Activated CD8-positive, alpha-beta T cell treated with anti-CD3 and anti-CD28 coated beads for 36 hours (primary cell): Measurements from ENCODE around the gene EPDR1. TPM values are rescaled to one million over a fixed set of nuclear protein-coding genes. Genes with fewer than 3 reads are reported as not detected.

Experiments used
- ATAC-seq: fragments of 200-7000 bp; cut with Tn5 transposase; one replicate; pipeline ENCODE4 v1.10.0; 2021; ENCODE audit warnings: mild to moderate bottlenecking, moderate library complexity
- CTCF ChIA-PET: fragments of 350-600 bp; sonication (Branson Sonifier 250); formaldehyde crosslinking; loops from one replicate; lab custom pipeline; 2021; ENCODE audit warnings: antibody characterized with exemption; lab: Charles Lee
- POLR2A ChIA-PET: fragments of 350-600 bp; sonication (Branson Sonifier 250); formaldehyde crosslinking; loops from one replicate; lab custom pipeline; 2021; ENCODE audit warnings: antibody characterized with exemption; lab: Charles Lee
- DNase-seq: peaks from one replicate; pipeline ENCODE4 v3.0.0-alpha.2; 2020
- H3K27ac Mint-ChIP-seq: one replicate; pipeline ENCODE4 v1.8.0; 2021; ENCODE audit warnings: mild to moderate bottlenecking, mixed read lengths
- H3K27me3 Mint-ChIP-seq: one replicate; pipeline ENCODE4 v1.8.0; 2021; ENCODE audit warnings: mixed read lengths
- H3K36me3 Mint-ChIP-seq: one replicate; pipeline ENCODE4 v1.8.0; 2021; ENCODE audit warnings: low read depth, mixed read lengths
- H3K4me1 Mint-ChIP-seq: one replicate; pipeline ENCODE4 v1.8.0; 2021; ENCODE audit warnings: low read depth, mixed read lengths
- H3K4me3 Mint-ChIP-seq: one replicate; pipeline ENCODE4 v1.8.0; 2021; ENCODE audit warnings: mild to moderate bottlenecking, moderate library complexity, mixed read lengths
- H3K9me3 Mint-ChIP-seq: one replicate; pipeline ENCODE4 v1.8.0; 2021; ENCODE audit warnings: mixed read lengths
- intact Hi-C: fragments of 100-400 bp; cut with micrococcal nuclease; formaldehyde crosslinking; loops from one replicate; pipeline ENCODE4 v1.10.0; 2022
- total RNA-seq, 2 experiments: library from RNA; stranded (reverse); gene quantifications; one replicate each; pipeline ENCODE4 v1.2.3, GENCODE V29; 2021
- TF ChIP-seq, protein P1 (sequence below): fragments of 200-600 bp; IDR thresholded peaks from one replicate; pipeline ENCODE4 v1.8.0; 2022; ENCODE audit warnings: antibody characterized with exemption, mild to moderate bottlenecking

The EPDR1 gene
- total RNA-seq, 2 experiments from 2014 or later = 3.4 to 4.7 TPM

GRCh38 chr7:37901236-37901827 lies 19.1 kb upstream of the EPDR1 start:
- no peaks in the 10 kb centered on the region for H3K4me1 Mint-ChIP-seq
- ATAC-seq (peak; percentile 42), DNase-seq (no peak)
- intact Hi-C loops = loop anchor here (10.0 kb wide), 1 partner anchor 203 kb away; no protein-coding TSS in a partner anchor
- peaks cover 2% of the 10 kb centered on the region for H3K27me3 Mint-ChIP-seq
- H3K27ac Mint-ChIP-seq = no peak overlapping the region
- TF ChIP-seq, protein P1, sequence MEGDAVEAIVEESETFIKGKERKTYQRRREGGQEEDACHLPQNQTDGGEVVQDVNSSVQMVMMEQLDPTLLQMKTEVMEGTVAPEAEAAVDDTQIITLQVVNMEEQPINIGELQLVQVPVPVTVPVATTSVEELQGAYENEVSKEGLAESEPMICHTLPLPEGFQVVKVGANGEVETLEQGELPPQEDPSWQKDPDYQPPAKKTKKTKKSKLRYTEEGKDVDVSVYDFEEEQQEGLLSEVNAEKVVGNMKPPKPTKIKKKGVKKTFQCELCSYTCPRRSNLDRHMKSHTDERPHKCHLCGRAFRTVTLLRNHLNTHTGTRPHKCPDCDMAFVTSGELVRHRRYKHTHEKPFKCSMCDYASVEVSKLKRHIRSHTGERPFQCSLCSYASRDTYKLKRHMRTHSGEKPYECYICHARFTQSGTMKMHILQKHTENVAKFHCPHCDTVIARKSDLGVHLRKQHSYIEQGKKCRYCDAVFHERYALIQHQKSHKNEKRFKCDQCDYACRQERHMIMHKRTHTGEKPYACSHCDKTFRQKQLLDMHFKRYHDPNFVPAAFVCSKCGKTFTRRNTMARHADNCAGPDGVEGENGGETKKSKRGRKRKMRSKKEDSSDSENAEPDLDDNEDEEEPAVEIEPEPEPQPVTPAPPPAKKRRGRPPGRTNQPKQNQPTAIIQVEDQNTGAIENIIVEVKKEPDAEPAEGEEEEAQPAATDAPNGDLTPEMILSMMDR = no peak
- H3K36me3 Mint-ChIP-seq = no peaks in the 10 kb centered on the region
- ChIA-PET POLR2A (no interaction called here), CTCF (interaction anchor here (0.9 to 2.9 kb wide), 16 partner anchors 8 to 468 kb away, joined by 3 to 14 read pairs (median 4); partner anchors contain the start of gene SFRP4)
- no peaks in the 10 kb centered on the region for H3K9me3 Mint-ChIP-seq
- H3K4me3 Mint-ChIP-seq = no peak overlapping the region

- TF ChIP-seq, protein P1 = no peak
- Mint-ChIP-seq H3K4me1 (no peaks in the 10 kb centered on the region), H3K27ac (no peak overlapping the region), H3K27me3 (peaks cover 2% of the 10 kb centered on the region), H3K9me3 (no peaks in the 10 kb centered on the region), H3K4me3 (no peak overlapping the region), H3K36me3 (no peaks in the 10 kb centered on the region)
- no peak for ATAC-seq
- ChIA-PET POLR2A (no interaction called here), CTCF (interaction anchor here (0.9 to 2.9 kb wide), 16 partner anchors 7 to 468 kb away, joined by 3 to 14 read pairs (median 4); partner anchors contain the start of gene SFRP4)
- intact Hi-C loops = loop anchor here (10.0 kb wide), 1 partner anchor 203 kb away; no protein-coding TSS in a partner anchor
- no peak for DNase-seq
Measured at GRCh38 chr7:37901890-37902524, 18.4 kb upstream of the EPDR1 start.

DNA sequence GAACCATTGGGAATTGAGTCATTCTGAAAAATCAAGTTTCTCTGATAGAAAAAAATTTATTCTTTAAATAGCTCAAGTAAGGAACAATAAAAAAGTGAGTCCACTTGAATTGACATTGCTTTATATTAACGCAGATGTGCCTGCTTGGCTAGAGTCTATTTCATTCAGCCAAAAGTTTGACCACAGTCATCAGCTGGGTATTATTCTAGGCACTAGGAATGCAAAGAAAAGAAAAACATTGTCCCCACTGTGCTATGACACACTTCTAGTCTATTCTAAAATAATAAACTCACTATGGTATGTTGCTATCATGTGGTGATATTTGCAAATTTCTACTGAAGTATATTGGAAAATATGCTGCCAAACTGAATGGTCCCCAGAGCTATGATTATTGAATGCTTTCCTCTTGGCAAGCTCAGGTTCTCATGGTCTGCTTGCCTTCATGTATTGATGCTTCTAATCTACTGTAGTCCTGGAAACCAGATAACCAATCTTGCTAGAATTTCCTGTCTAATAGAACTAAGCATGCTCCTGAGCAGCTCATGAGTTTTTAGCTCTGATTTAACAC lies 12.1 kb upstream of the EPDR1 start:
- intact Hi-C loops = loop anchor here (10.0 kb wide), 1 partner anchor 196 kb away; no protein-coding TSS in a partner anchor
- CTCF ChIA-PET = interaction anchor here (0.6 to 3.2 kb wide), 3 partner anchors 10 to 197 kb away, joined by 3 to 20 read pairs (median 3); partner anchors contain the start of gene SFRP4

GRCh38 chr7:37912756-37913155 lies 7.7 kb upstream of the EPDR1 start:
- intact Hi-C loops = no loop called here
- DNase-seq (no peak), ATAC-seq (no peak)
- H3K4me3 Mint-ChIP-seq = no peak overlapping the region
- ChIA-PET CTCF (interaction anchor here (1.2 to 2.9 kb wide), 2 partner anchors 8 to 11 kb away, joined by 3 to 14 read pairs; partner anchors contain the start of gene EPDR1), POLR2A (no interaction called here)
- H3K27ac Mint-ChIP-seq = no peak overlapping the region
- H3K9me3 Mint-ChIP-seq = no peaks in the 10 kb centered on the region
- no peaks in the 10 kb centered on the region for H3K36me3 Mint-ChIP-seq
- peaks cover 9% of the 10 kb centered on the region for H3K4me1 Mint-ChIP-seq
- TF ChIP-seq, protein P1 = no peak
- H3K27me3 Mint-ChIP-seq = peaks cover 40% of the 10 kb centered on the region

More for the DNA sequence above, 12.1 kb upstream of the EPDR1 start:
- no peaks in the 10 kb centered on the region for H3K4me1 Mint-ChIP-seq
- no peaks in the 10 kb centered on the region for H3K9me3 Mint-ChIP-seq
- no peak overlapping the region for H3K4me3 Mint-ChIP-seq
- no peak for DNase-seq
- POLR2A ChIA-PET = no interaction called here
- no peak overlapping the region for H3K27ac Mint-ChIP-seq
- no peak for ATAC-seq
- peaks cover 12% of the 10 kb centered on the region for H3K27me3 Mint-ChIP-seq
- TF ChIP-seq, protein P1 = no peak
- no peaks in the 10 kb centered on the region for H3K36me3 Mint-ChIP-seq
